Measurements from ENCODE around the gene INPP4A. TPM values are rescaled to one million over a fixed set of nuclear protein-coding genes. Genes with fewer than 3 reads are reported as not detected.

Gene INPP4A
- polyA plus RNA-seq, 1 of the 3 experiments (the other 2 are of a cell fraction): 15.0 TPM

- no peak overlapping the region for H3K27ac ChIP-seq (ENCODE audit: low read depth in 2 of 2, low read length in 1 of 2)
- ChIA-PET CTCF (interaction anchor here (3.0 kb wide), 1 partner anchor 13 kb away, joined by 11 read pairs; no protein-coding TSS in a partner anchor), POLR2A (no interaction called here)
- H3K79me2 ChIP-seq (ENCODE audit: insufficient read depth): peaks cover 19% of the 10 kb centered on the region
- no peak for TF ChIP-seq YY1 (IDR thresholded peaks at IDR 0.05; ENCODE audit: low read depth)
- no peak for TF ChIP-seq SMC3 (IDR thresholded peaks at IDR 0.05; ENCODE audit: low read depth, low read length)
- TF ChIP-seq TCF12 (IDR thresholded peaks at IDR 0.05): no peak
- TF ChIP-seq IRF3 (IDR thresholded peaks at IDR 0.05; ENCODE audit: low read depth, low read length): no peak
- TF ChIP-seq RCOR1 (IDR thresholded peaks at IDR 0.05; ENCODE audit: low read length): no peak
- TF ChIP-seq NFIC (IDR thresholded peaks at IDR 0.05; ENCODE audit: borderline replicate concordance): no peak
- no peak for TF ChIP-seq SIN3A (IDR thresholded peaks at IDR 0.05; ENCODE audit: borderline replicate concordance, low read depth, low read length)
- TF ChIP-seq ELF1 (IDR thresholded peaks at IDR 0.05): no peak
- TF ChIP-seq NRF1 (IDR thresholded peaks at IDR 0.05; ENCODE audit: low read depth, low read length): no peak
- no peak for TF ChIP-seq GABPA (IDR thresholded peaks at IDR 0.05; ENCODE audit: low read depth)
- no peak for TF ChIP-seq TAF1 (IDR thresholded peaks at IDR 0.05; ENCODE audit: borderline replicate concordance, low read depth, low read length)
- TF ChIP-seq MXI1 (IDR thresholded peaks at IDR 0.05; ENCODE audit: low read depth, low read length): no peak
- TF ChIP-seq EZH2phosphoT487 (IDR thresholded peaks at IDR 0.05; ENCODE audit: borderline replicate concordance, low read depth): no peak
- TF ChIP-seq GATA2 (CRISPR knock-in tag; IDR thresholded peaks at IDR 0.05): no peak
- no peaks in the 10 kb centered on the region for H3K9me2 ChIP-seq
- H2AFZ ChIP-seq (ENCODE audit: low read depth): no peak overlapping the region
- H3K27me3 ChIP-seq (ENCODE audit: insufficient read depth): no peaks in the 10 kb centered on the region
- H3F3A ChIP-seq (replicated peaks; ENCODE audit: insufficient read depth): peaks cover 4% of the 10 kb centered on the region
- no peak overlapping the region for H3K4me2 ChIP-seq
- H3K4me3 ChIP-seq (ENCODE audit: low read depth in 2 of 2, low read length in 1 of 2): no peak overlapping the region
- no peaks in the 10 kb centered on the region for H3K9me3 ChIP-seq
- no peak for DNase-seq
- H3K9ac ChIP-seq: no peak overlapping the region
- 92% methylated on average over 5 of the region's 5 CpGs for WGBS (ENCODE audit: low lambda C conversion rate)
- peaks cover 32 to 68% of the 10 kb centered on the region in 2 experiments for H3K4me1 ChIP-seq (ENCODE audit: control insufficient read depth in 1 of 2, insufficient read depth in 2 of 2, low read depth in 1 of 2, low read length in 1 of 2)
- peaks cover 52% of the 10 kb centered on the region for H4K20me1 ChIP-seq (ENCODE audit: insufficient read depth)
- H3K36me3 ChIP-seq (replicated peaks in 1 of 2; ENCODE audit: control insufficient read depth in 1 of 2, insufficient read depth in 2 of 2, low read length in 1 of 2): no peaks in the 10 kb centered on the region
These were observed 30.4 kb downstream of the INPP4A start for GRCh38 chr2:98474979-98475632.

- POLR2A ChIA-PET: no interaction called here
- no peak for DNase-seq
These were observed 31.7 kb downstream of the INPP4A start for GRCh38 chr2:98476192-98476868.

More at GRCh38 chr2:98476192-98476868, 31.7 kb downstream of the INPP4A start:
- H4K20me1 ChIP-seq (ENCODE audit: insufficient read depth): peaks cover 64% of the 10 kb centered on the region
- H3K4me3 ChIP-seq (ENCODE audit: low read depth in 2 of 2, low read length in 1 of 2): no peak overlapping the region
- H3K9me2 ChIP-seq: no peaks in the 10 kb centered on the region
- no peak overlapping the region for H2AFZ ChIP-seq (ENCODE audit: low read depth)
- H3K9ac ChIP-seq: no peak overlapping the region
- H3K27ac ChIP-seq (ENCODE audit: low read depth in 2 of 2, low read length in 1 of 2): no peak overlapping the region
- 81% methylated on average over 7 of the region's 9 CpGs for WGBS (ENCODE audit: low lambda C conversion rate)
- H3K9me3 ChIP-seq: no peaks in the 10 kb centered on the region
- H3F3A ChIP-seq (replicated peaks; ENCODE audit: insufficient read depth): peaks cover 4% of the 10 kb centered on the region
- peaks cover 32 to 78% of the 10 kb centered on the region in 2 experiments for H3K4me1 ChIP-seq (ENCODE audit: control insufficient read depth in 1 of 2, insufficient read depth in 2 of 2, low read depth in 1 of 2, low read length in 1 of 2)
- H3K36me3 ChIP-seq (replicated peaks in 1 of 2; ENCODE audit: control insufficient read depth in 1 of 2, insufficient read depth in 2 of 2, low read length in 1 of 2): no peaks in the 10 kb centered on the region
- no peak overlapping the region for H3K4me2 ChIP-seq
- CTCF ChIA-PET: interaction anchor here (3.0 kb wide), 1 partner anchor 12 kb away, joined by 11 read pairs; no protein-coding TSS in a partner anchor
- no peaks in the 10 kb centered on the region for H3K27me3 ChIP-seq (ENCODE audit: insufficient read depth)
- H3K79me2 ChIP-seq (ENCODE audit: insufficient read depth): peaks cover 14% of the 10 kb centered on the region; the same call in 1 of the 2 replicates
- TF ChIP-seq RCOR1 (IDR thresholded peaks at IDR 0.05; ENCODE audit: low read length): no peak
- 0 out of 2 replicates have a peak, but pooled peaks have one; percentile 9 for TF ChIP-seq NFIC (IDR thresholded peaks at IDR 0.05; ENCODE audit: borderline replicate concordance)

All from SK-N-SH (cell line).